NB4 (cell line): Measurements from ENCODE around the gene CRYBA4.

Source experiments
- MYC ChIP-seq: IDR thresholded peaks from 2 replicates; pipeline ENCODE4 v1.6.1; 2011; ENCODE audit warnings: low read depth, low read length
- POLR2A ChIP-seq: IDR thresholded peaks from 2 replicates; pipeline ENCODE4 v1.6.1; 2011; ENCODE audit warnings: mild to moderate bottlenecking; ENCODE audit not compliant: insufficient read length; ENCODE audit errors: extremely low read depth
- TF ChIP-seq, protein P1 (sequence below): IDR thresholded peaks from one replicate; pipeline ENCODE4 v1.5.1; 2012; ENCODE audit warnings: low read depth, low read length
- TF ChIP-seq, protein P2 (sequence below): IDR thresholded peaks from 2 replicates; pipeline ENCODE4 v1.6.1; 2011; ENCODE audit warnings: low read depth, low read length

DNA sequence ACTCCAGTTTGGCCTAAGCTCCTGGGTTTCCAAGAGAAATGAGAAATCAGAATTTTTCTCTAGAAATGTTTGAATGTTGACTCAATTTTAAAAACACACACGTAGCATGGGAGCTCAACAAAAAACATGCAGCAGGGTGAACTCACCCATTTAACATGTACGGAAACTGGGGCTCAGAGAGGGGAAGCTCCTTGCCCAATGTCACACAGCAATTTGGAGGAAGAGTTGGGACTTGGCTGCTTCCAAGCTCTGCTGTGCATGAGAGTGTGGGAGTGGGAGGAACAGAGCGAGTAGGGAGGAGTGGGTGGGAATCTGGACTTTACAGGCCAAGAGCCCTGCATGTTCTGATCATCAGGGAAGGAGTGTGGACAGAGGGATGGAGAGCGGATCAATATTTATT is 37.8 kb upstream of the CRYBA4 start:
- TF ChIP-seq, protein P1, sequence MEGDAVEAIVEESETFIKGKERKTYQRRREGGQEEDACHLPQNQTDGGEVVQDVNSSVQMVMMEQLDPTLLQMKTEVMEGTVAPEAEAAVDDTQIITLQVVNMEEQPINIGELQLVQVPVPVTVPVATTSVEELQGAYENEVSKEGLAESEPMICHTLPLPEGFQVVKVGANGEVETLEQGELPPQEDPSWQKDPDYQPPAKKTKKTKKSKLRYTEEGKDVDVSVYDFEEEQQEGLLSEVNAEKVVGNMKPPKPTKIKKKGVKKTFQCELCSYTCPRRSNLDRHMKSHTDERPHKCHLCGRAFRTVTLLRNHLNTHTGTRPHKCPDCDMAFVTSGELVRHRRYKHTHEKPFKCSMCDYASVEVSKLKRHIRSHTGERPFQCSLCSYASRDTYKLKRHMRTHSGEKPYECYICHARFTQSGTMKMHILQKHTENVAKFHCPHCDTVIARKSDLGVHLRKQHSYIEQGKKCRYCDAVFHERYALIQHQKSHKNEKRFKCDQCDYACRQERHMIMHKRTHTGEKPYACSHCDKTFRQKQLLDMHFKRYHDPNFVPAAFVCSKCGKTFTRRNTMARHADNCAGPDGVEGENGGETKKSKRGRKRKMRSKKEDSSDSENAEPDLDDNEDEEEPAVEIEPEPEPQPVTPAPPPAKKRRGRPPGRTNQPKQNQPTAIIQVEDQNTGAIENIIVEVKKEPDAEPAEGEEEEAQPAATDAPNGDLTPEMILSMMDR: no peak
- TF ChIP-seq, protein P2, sequence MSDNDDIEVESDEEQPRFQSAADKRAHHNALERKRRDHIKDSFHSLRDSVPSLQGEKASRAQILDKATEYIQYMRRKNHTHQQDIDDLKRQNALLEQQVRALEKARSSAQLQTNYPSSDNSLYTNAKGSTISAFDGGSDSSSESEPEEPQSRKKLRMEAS: no peak
- TF ChIP-seq POLR2A: no peak
- no peak for TF ChIP-seq MYC
